PC-3 (cell line): ENCODE measurements around the gene PRR15L. TPM values are rescaled to one million over a fixed set of nuclear protein-coding genes. Genes with fewer than 3 reads are reported as not detected.

Source experiments
- ATAC-seq: fragments of 200-7000 bp; cut with Tn5 transposase; 2 replicates; pipeline ENCODE4 v1.9.1; 2020; ENCODE audit warnings: mild to moderate bottlenecking, moderate library complexity
- BruUV-seq: library from RNA; stranded (reverse); fragments of 400-500 nt; replicated peaks from 2 replicates; lab custom pipeline; 2021; lab: Mats Ljungman, UMichigan
- CTCF ChIA-PET: fragments of 300-600 bp; sonication (Branson Sonifier 250); formaldehyde crosslinking; loops from one replicate; lab custom pipeline; 2022; ENCODE audit warnings: antibody characterized with exemption; lab: Charles Lee
- POLR2A ChIA-PET: fragments of 300-600 bp; sonication (Branson Sonifier 250); formaldehyde crosslinking; loops from one replicate; lab custom pipeline; 2022; ENCODE audit warnings: antibody characterized with exemption; ENCODE audit not compliant: unreplicated experiment; lab: Charles Lee
- DNase-seq: peaks from one replicate; pipeline ENCODE4 v3.0.0-alpha.2; 2015
- H2AFZ ChIP-seq: fragments of 300-600 bp; sonication (generic); 2 replicates; pipeline ENCODE4 v1.6.0; 2016; ENCODE audit warnings: antibody characterized with exemption, low read length
- H3F3A ChIP-seq: fragments of 300-600 bp; sonication (generic); one replicate; pipeline ENCODE4 v1.6.0; 2017; ENCODE audit warnings: antibody characterized with exemption, low read length, control low read depth, mild to moderate bottlenecking; ENCODE audit not compliant: unreplicated experiment
- H3K27ac ChIP-seq: fragments of 300-600 bp; sonication (generic); 2 replicates; pipeline ENCODE4 v1.5.1; 2016; ENCODE audit warnings: mild to moderate bottlenecking, low read length
- H3K27me3 ChIP-seq: fragments of 300-600 bp; sonication (generic); 2 replicates; pipeline ENCODE4 v1.6.1; 2016; ENCODE audit warnings: low read length, mixed read lengths
- H3K36me3 ChIP-seq: fragments of 300-600 bp; sonication (generic); 2 replicates; pipeline ENCODE4 v1.6.1; 2016; ENCODE audit warnings: low read depth, mixed run types, low read length, mixed read lengths
- H3K4me1 ChIP-seq: fragments of 300-600 bp; sonication (generic); 2 replicates; pipeline ENCODE4 v1.5.1; 2016; ENCODE audit warnings: low read length; ENCODE audit not compliant: insufficient read depth
- H3K4me2 ChIP-seq: fragments of 300-600 bp; sonication (generic); 2 replicates; pipeline ENCODE4 v1.6.0; 2016; ENCODE audit warnings: low read length
- H3K4me3 ChIP-seq: fragments of 300-600 bp; sonication (generic); 2 replicates; pipeline ENCODE4 v1.5.1; 2016; ENCODE audit warnings: mild to moderate bottlenecking, low read length, mixed read lengths
- H3K79me2 ChIP-seq: fragments of 300-600 bp; sonication (generic); 2 replicates; pipeline ENCODE4 v1.6.1; 2017; ENCODE audit warnings: low read length, mixed read lengths
- H3K9ac ChIP-seq: fragments of 300-600 bp; sonication (generic); 2 replicates; pipeline ENCODE4 v1.6.0; 2016; ENCODE audit warnings: mild to moderate bottlenecking, low read length
- H3K9me2 ChIP-seq: fragments of 300-600 bp; sonication (generic); replicated peaks from 2 replicates; pipeline ENCODE4 v1.6.1; 2016; ENCODE audit warnings: mixed run types, low read length, mixed read lengths
- H3K9me3 ChIP-seq: fragments of 300-600 bp; sonication (generic); 2 replicates; pipeline ENCODE4 v1.6.1; 2016; ENCODE audit warnings: low read length, mixed read lengths
- H4K20me1 ChIP-seq: fragments of 300-600 bp; sonication (generic); 2 replicates; pipeline ENCODE4 v1.6.1; 2016; ENCODE audit warnings: low read length, mixed read lengths
- EZH2 ChIP-seq: fragments of 300-600 bp; sonication (generic); IDR thresholded peaks from one replicate; pipeline ENCODE4 v1.6.1; 2017; ENCODE audit warnings: antibody characterized with exemption, mild to moderate bottlenecking, low read length; ENCODE audit not compliant: unreplicated experiment
- EZH2phosphoT487 ChIP-seq: fragments of 300-600 bp; sonication (generic); IDR thresholded peaks from 2 replicates; pipeline ENCODE4 v1.6.1; 2018; ENCODE audit warnings: mild to moderate bottlenecking, antibody characterized with exemption, low read length, borderline replicate concordance
- intact Hi-C: fragments of 100-400 bp; cut with micrococcal nuclease; formaldehyde crosslinking; loops from 2 replicates; pipeline ENCODE4 v1.9.0; 2023
- total RNA-seq: library from RNA; depleted of rRNA; stranded (reverse); fragments of >200 nt; gene quantifications from 2 replicates; pipeline ENCODE4 v1.2.3, GENCODE V29; 2014
- TF ChIP-seq, protein P1 (sequence below): fragments of 300-600 bp; sonication (generic); conservative IDR thresholded peaks from 2 replicates; pipeline ENCODE4 v1.5.1; 2017; ENCODE audit warnings: antibody characterized with exemption, low read depth, mild to moderate bottlenecking, low read length

Gene PRR15L
- total RNA-seq, 1 experiment from 2014 or later = 6.0 TPM

- intact Hi-C loops = no loop called here
These were observed 3.8 kb downstream of the PRR15L start for GRCh38 chr17:47953909-47954308.

GRCh38 chr17:47952171-47953021 is 5.3 kb downstream of the PRR15L start:
- Histone ChIP-seq H3K9me2 (no peaks in the 10 kb centered on the region), H3K4me3 (no peak overlapping the region), H2AFZ (no peak overlapping the region), H4K20me1 (no peaks in the 10 kb centered on the region), H3K27ac (no peak overlapping the region), H3K4me1 (peaks cover 42% of the 10 kb centered on the region), H3K79me2 (peaks cover 4% of the 10 kb centered on the region; the same call in 1 of the 2 replicates), H3K27me3 (no peaks in the 10 kb centered on the region), H3K9me3 (no peaks in the 10 kb centered on the region), H3K36me3 (peaks cover 3% of the 10 kb centered on the region), H3F3A (peaks cover 7% of the 10 kb centered on the region), H3K4me2 (no peak overlapping the region), H3K9ac (no peak overlapping the region)
- ChIA-PET CTCF (no interaction called here), POLR2A (no interaction called here)
- BruUV-seq = no TSS peak
- intact Hi-C loops = no loop called here
- ATAC-seq = no peak
- DNase-seq = no peak
- TF ChIP-seq, protein P1, sequence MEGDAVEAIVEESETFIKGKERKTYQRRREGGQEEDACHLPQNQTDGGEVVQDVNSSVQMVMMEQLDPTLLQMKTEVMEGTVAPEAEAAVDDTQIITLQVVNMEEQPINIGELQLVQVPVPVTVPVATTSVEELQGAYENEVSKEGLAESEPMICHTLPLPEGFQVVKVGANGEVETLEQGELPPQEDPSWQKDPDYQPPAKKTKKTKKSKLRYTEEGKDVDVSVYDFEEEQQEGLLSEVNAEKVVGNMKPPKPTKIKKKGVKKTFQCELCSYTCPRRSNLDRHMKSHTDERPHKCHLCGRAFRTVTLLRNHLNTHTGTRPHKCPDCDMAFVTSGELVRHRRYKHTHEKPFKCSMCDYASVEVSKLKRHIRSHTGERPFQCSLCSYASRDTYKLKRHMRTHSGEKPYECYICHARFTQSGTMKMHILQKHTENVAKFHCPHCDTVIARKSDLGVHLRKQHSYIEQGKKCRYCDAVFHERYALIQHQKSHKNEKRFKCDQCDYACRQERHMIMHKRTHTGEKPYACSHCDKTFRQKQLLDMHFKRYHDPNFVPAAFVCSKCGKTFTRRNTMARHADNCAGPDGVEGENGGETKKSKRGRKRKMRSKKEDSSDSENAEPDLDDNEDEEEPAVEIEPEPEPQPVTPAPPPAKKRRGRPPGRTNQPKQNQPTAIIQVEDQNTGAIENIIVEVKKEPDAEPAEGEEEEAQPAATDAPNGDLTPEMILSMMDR = no peak
- TF ChIP-seq EZH2 = no peak
- TF ChIP-seq EZH2phosphoT487 = no peak

More at GRCh38 chr17:47953909-47954308, 3.8 kb downstream of the PRR15L start:
- Histone ChIP-seq H3K9ac (no peak overlapping the region), H3K4me1 (peaks cover 42% of the 10 kb centered on the region), H3F3A (no peaks in the 10 kb centered on the region), H3K9me3 (no peaks in the 10 kb centered on the region), H3K27me3 (no peaks in the 10 kb centered on the region), H3K4me3 (no peak overlapping the region), H3K9me2 (no peaks in the 10 kb centered on the region), H2AFZ (no peak overlapping the region), H4K20me1 (no peaks in the 10 kb centered on the region), H3K79me2 (no peaks in the 10 kb centered on the region), H3K4me2 (no peak overlapping the region), H3K27ac (no peak overlapping the region), H3K36me3 (no peaks in the 10 kb centered on the region; the same call in 1 of the 2 replicates)
- POLR2A ChIA-PET = no interaction called here
- BruUV-seq = no TSS peak
- CTCF ChIA-PET = interaction anchor here (0.6 kb wide), 1 partner anchor 60 kb away, joined by 6 read pairs; no protein-coding TSS in a partner anchor
- TF ChIP-seq EZH2 (no peak), EZH2phosphoT487 (no peak)
- TF ChIP-seq, protein P1 = no peak; the same call in 1 of the 2 replicates
- no peak for DNase-seq
- ATAC-seq = no peak
